Measurements from ENCODE around the gene BORA. TPM values are rescaled to one million over a fixed set of nuclear protein-coding genes. Genes with fewer than 3 reads are reported as not detected.
A peak's percentile ranks its signal among the peaks of the same experiment; 100 is the strongest.

Gene BORA
- 2.6 TPM for total RNA-seq

- H3K4me1 ChIP-seq (ENCODE audit: control insufficient read depth in 3 of 3, insufficient read depth in 3 of 3, low read length in 3 of 3): peaks cover 9 to 16% (median 14%) of the 10 kb centered on the region in 3 donors
- peak within 1 kb of the TSS; percentile 90 to 92 (median 91) for H3K4me3 ChIP-seq (ENCODE audit: low read length in 3 of 3)
- H3K9me3 ChIP-seq (ENCODE audit: control insufficient read depth in 3 of 3, low read length in 3 of 3): no peaks in the 10 kb centered on the region
- H3K9ac ChIP-seq (ENCODE audit: low read depth in 1 of 3, low read length in 3 of 3): peak within 1 kb of the TSS; percentile 84 to 88 (median 86)
- H3K27ac ChIP-seq (ENCODE audit: low read depth, low read length): peak within 1 kb of the TSS; percentile 36
- H3K27me3 ChIP-seq (ENCODE audit: control insufficient read depth in 3 of 3, insufficient read depth in 3 of 3, low read length in 3 of 3): no peaks in the 10 kb centered on the region
- no peaks in the 10 kb centered on the region for H3K36me3 ChIP-seq (ENCODE audit: control insufficient read depth in 3 of 3, insufficient read depth in 3 of 3, low read length in 3 of 3)
Observed at GRCh38 chr13:72727417-72728289, at the start of gene BORA, which contains the start of gene MZT1. BORA (plus strand) TSS chr13:72727923; CDS start chr13:72728941, 1,018 bp downstream. MZT1 (minus strand) TSS chr13:72727629; CDS start chr13:72727602, 27 bp downstream.

- H3K9ac ChIP-seq (ENCODE audit: low read depth in 1 of 3, low read length in 3 of 3): no peak overlapping the region
- H3K4me1 ChIP-seq (ENCODE audit: control insufficient read depth in 3 of 3, insufficient read depth in 3 of 3, low read length in 3 of 3): no peaks in the 10 kb centered on the region
- H3K9me3 ChIP-seq (ENCODE audit: control insufficient read depth in 3 of 3, low read length in 3 of 3): no peaks in the 10 kb centered on the region
- no peaks in the 10 kb centered on the region for H3K36me3 ChIP-seq (ENCODE audit: control insufficient read depth in 3 of 3, insufficient read depth in 3 of 3, low read length in 3 of 3)
- H3K27me3 ChIP-seq (ENCODE audit: control insufficient read depth in 3 of 3, insufficient read depth in 3 of 3, low read length in 3 of 3): no peaks in the 10 kb centered on the region
- H3K4me3 ChIP-seq (ENCODE audit: low read length in 3 of 3): no peak overlapping the region
- H3K27ac ChIP-seq (ENCODE audit: low read depth, low read length): no peak overlapping the region
Observed at GRCh38 chr13:72678312-72678711, 49.4 kb upstream of the BORA start.

- Histone ChIP-seq H3K4me3 (ENCODE audit: low read length in 3 of 3) (no peak overlapping the region), H3K4me1 (ENCODE audit: control insufficient read depth in 3 of 3, insufficient read depth in 3 of 3, low read length in 3 of 3) (no peaks in the 10 kb centered on the region), H3K9ac (ENCODE audit: low read depth in 1 of 3, low read length in 3 of 3) (no peak overlapping the region), H3K9me3 (ENCODE audit: control insufficient read depth in 3 of 3, low read length in 3 of 3) (no peaks in the 10 kb centered on the region), H3K27ac (ENCODE audit: low read depth, low read length) (no peak overlapping the region), H3K36me3 (ENCODE audit: control insufficient read depth in 3 of 3, insufficient read depth in 3 of 3, low read length in 3 of 3) (no peaks in the 10 kb centered on the region), H3K27me3 (ENCODE audit: control insufficient read depth in 3 of 3, insufficient read depth in 3 of 3, low read length in 3 of 3) (no peaks in the 10 kb centered on the region)
Observed at GRCh38 chr13:72680353-72680752, 47.4 kb upstream of the BORA start.

GRCh38 chr13:72686766-72687165, 41.0 kb upstream of the BORA start:
- Histone ChIP-seq H3K36me3 (ENCODE audit: control insufficient read depth in 3 of 3, insufficient read depth in 3 of 3, low read length in 3 of 3) (no peaks in the 10 kb centered on the region), H3K9ac (ENCODE audit: low read depth in 1 of 3, low read length in 3 of 3) (no peak overlapping the region), H3K9me3 (ENCODE audit: control insufficient read depth in 3 of 3, low read length in 3 of 3) (no peaks in the 10 kb centered on the region), H3K27me3 (ENCODE audit: control insufficient read depth in 3 of 3, insufficient read depth in 3 of 3, low read length in 3 of 3) (no peaks in the 10 kb centered on the region), H3K4me3 (ENCODE audit: low read length in 3 of 3) (no peak overlapping the region), H3K4me1 (ENCODE audit: control insufficient read depth in 3 of 3, insufficient read depth in 3 of 3, low read length in 3 of 3) (no peaks in the 10 kb centered on the region), H3K27ac (ENCODE audit: low read depth, low read length) (no peak overlapping the region)

GRCh38 chr13:72689181-72689696, 38.5 kb upstream of the BORA start:
- H3K4me3 ChIP-seq (ENCODE audit: low read length in 3 of 3): no peak overlapping the region
- H3K27me3 ChIP-seq (ENCODE audit: control insufficient read depth in 3 of 3, insufficient read depth in 3 of 3, low read length in 3 of 3): no peaks in the 10 kb centered on the region
- no peak overlapping the region for H3K9ac ChIP-seq (ENCODE audit: low read depth in 1 of 3, low read length in 3 of 3)
- H3K4me1 ChIP-seq (ENCODE audit: control insufficient read depth in 3 of 3, insufficient read depth in 3 of 3, low read length in 3 of 3): no peaks in the 10 kb centered on the region
- H3K9me3 ChIP-seq (ENCODE audit: control insufficient read depth in 3 of 3, low read length in 3 of 3): no peaks in the 10 kb centered on the region
- H3K27ac ChIP-seq (ENCODE audit: low read depth, low read length): no peak overlapping the region
- no peaks in the 10 kb centered on the region for H3K36me3 ChIP-seq (ENCODE audit: control insufficient read depth in 3 of 3, insufficient read depth in 3 of 3, low read length in 3 of 3)

GRCh38 chr13:72692884-72693514, 34.7 kb upstream of the BORA start:
- H3K4me3 ChIP-seq (ENCODE audit: low read length in 3 of 3): no peak overlapping the region
- no peaks in the 10 kb centered on the region for H3K4me1 ChIP-seq (ENCODE audit: control insufficient read depth in 3 of 3, insufficient read depth in 3 of 3, low read length in 3 of 3)
- H3K9me3 ChIP-seq (ENCODE audit: control insufficient read depth in 3 of 3, low read length in 3 of 3): no peaks in the 10 kb centered on the region
- no peaks in the 10 kb centered on the region for H3K36me3 ChIP-seq (ENCODE audit: control insufficient read depth in 3 of 3, insufficient read depth in 3 of 3, low read length in 3 of 3)
- no peak overlapping the region for H3K27ac ChIP-seq (ENCODE audit: low read depth, low read length)
- H3K27me3 ChIP-seq (ENCODE audit: control insufficient read depth in 3 of 3, insufficient read depth in 3 of 3, low read length in 3 of 3): no peaks in the 10 kb centered on the region
- H3K9ac ChIP-seq (ENCODE audit: low read depth in 1 of 3, low read length in 3 of 3): no peak overlapping the region

GRCh38 chr13:72693832-72694231, 33.9 kb upstream of the BORA start:
- no peaks in the 10 kb centered on the region for H3K36me3 ChIP-seq (ENCODE audit: control insufficient read depth in 3 of 3, insufficient read depth in 3 of 3, low read length in 3 of 3)
- no peaks in the 10 kb centered on the region for H3K9me3 ChIP-seq (ENCODE audit: control insufficient read depth in 3 of 3, low read length in 3 of 3)
- H3K9ac ChIP-seq (ENCODE audit: low read depth in 1 of 3, low read length in 3 of 3): no peak overlapping the region
- H3K27me3 ChIP-seq (ENCODE audit: control insufficient read depth in 3 of 3, insufficient read depth in 3 of 3, low read length in 3 of 3): no peaks in the 10 kb centered on the region
- H3K4me3 ChIP-seq (ENCODE audit: low read length in 3 of 3): no peak overlapping the region
- H3K4me1 ChIP-seq (ENCODE audit: control insufficient read depth in 3 of 3, insufficient read depth in 3 of 3, low read length in 3 of 3): no peaks in the 10 kb centered on the region
- H3K27ac ChIP-seq (ENCODE audit: low read depth, low read length): no peak overlapping the region

GRCh38 chr13:72694314-72694713, 33.4 kb upstream of the BORA start:
- Histone ChIP-seq H3K4me1 (ENCODE audit: control insufficient read depth in 3 of 3, insufficient read depth in 3 of 3, low read length in 3 of 3) (no peaks in the 10 kb centered on the region), H3K4me3 (ENCODE audit: low read length in 3 of 3) (no peak overlapping the region), H3K9me3 (ENCODE audit: control insufficient read depth in 3 of 3, low read length in 3 of 3) (no peaks in the 10 kb centered on the region), H3K36me3 (ENCODE audit: control insufficient read depth in 3 of 3, insufficient read depth in 3 of 3, low read length in 3 of 3) (no peaks in the 10 kb centered on the region), H3K9ac (ENCODE audit: low read depth in 1 of 3, low read length in 3 of 3) (no peak overlapping the region), H3K27me3 (ENCODE audit: control insufficient read depth in 3 of 3, insufficient read depth in 3 of 3, low read length in 3 of 3) (no peaks in the 10 kb centered on the region), H3K27ac (ENCODE audit: low read depth, low read length) (no peak overlapping the region)

- Histone ChIP-seq H3K9me3 (ENCODE audit: control insufficient read depth in 3 of 3, low read length in 3 of 3) (no peaks in the 10 kb centered on the region), H3K4me3 (ENCODE audit: low read length in 3 of 3) (no peak overlapping the region), H3K27ac (ENCODE audit: low read depth, low read length) (no peak overlapping the region), H3K36me3 (ENCODE audit: control insufficient read depth in 3 of 3, insufficient read depth in 3 of 3, low read length in 3 of 3) (no peaks in the 10 kb centered on the region), H3K9ac (ENCODE audit: low read depth in 1 of 3, low read length in 3 of 3) (no peak overlapping the region), H3K4me1 (ENCODE audit: control insufficient read depth in 3 of 3, insufficient read depth in 3 of 3, low read length in 3 of 3) (no peaks in the 10 kb centered on the region), H3K27me3 (ENCODE audit: control insufficient read depth in 3 of 3, insufficient read depth in 3 of 3, low read length in 3 of 3) (no peaks in the 10 kb centered on the region)
Observed at GRCh38 chr13:72696579-72696978, 31.1 kb upstream of the BORA start.

- no peak overlapping the region for H3K9ac ChIP-seq (ENCODE audit: low read depth in 1 of 3, low read length in 3 of 3)
- no peak overlapping the region for H3K4me3 ChIP-seq (ENCODE audit: low read length in 3 of 3)
- H3K27ac ChIP-seq (ENCODE audit: low read depth, low read length): no peak overlapping the region
- no peaks in the 10 kb centered on the region for H3K4me1 ChIP-seq (ENCODE audit: control insufficient read depth in 3 of 3, insufficient read depth in 3 of 3, low read length in 3 of 3)
- H3K9me3 ChIP-seq (ENCODE audit: control insufficient read depth in 3 of 3, low read length in 3 of 3): no peaks in the 10 kb centered on the region
- H3K36me3 ChIP-seq (ENCODE audit: control insufficient read depth in 3 of 3, insufficient read depth in 3 of 3, low read length in 3 of 3): no peaks in the 10 kb centered on the region
- no peaks in the 10 kb centered on the region for H3K27me3 ChIP-seq (ENCODE audit: control insufficient read depth in 3 of 3, insufficient read depth in 3 of 3, low read length in 3 of 3)
Observed at GRCh38 chr13:72698164-72698563, 29.6 kb upstream of the BORA start.

Data from skeletal muscle tissue (tissue), 4 donors.